Astrocyte (in vitro differentiated cells and primary cell): ENCODE measurements around the gene OR52M1.

Experiments used
- EZH2 ChIP-seq: IDR thresholded peaks from 2 replicates; pipeline ENCODE4 v1.6.1; 2012; ENCODE audit warnings: mild to moderate bottlenecking, low read length, inconsistent platforms; ENCODE audit not compliant: insufficient read depth
- TF ChIP-seq, protein P1 (sequence below): IDR thresholded peaks from 2 replicates; pipeline ENCODE4 v1.5.1; 2011; ENCODE audit warnings: low read depth, mild to moderate bottlenecking, inconsistent platforms, low read length, moderate library complexity; ENCODE audit not compliant: insufficient read depth

DNA sequence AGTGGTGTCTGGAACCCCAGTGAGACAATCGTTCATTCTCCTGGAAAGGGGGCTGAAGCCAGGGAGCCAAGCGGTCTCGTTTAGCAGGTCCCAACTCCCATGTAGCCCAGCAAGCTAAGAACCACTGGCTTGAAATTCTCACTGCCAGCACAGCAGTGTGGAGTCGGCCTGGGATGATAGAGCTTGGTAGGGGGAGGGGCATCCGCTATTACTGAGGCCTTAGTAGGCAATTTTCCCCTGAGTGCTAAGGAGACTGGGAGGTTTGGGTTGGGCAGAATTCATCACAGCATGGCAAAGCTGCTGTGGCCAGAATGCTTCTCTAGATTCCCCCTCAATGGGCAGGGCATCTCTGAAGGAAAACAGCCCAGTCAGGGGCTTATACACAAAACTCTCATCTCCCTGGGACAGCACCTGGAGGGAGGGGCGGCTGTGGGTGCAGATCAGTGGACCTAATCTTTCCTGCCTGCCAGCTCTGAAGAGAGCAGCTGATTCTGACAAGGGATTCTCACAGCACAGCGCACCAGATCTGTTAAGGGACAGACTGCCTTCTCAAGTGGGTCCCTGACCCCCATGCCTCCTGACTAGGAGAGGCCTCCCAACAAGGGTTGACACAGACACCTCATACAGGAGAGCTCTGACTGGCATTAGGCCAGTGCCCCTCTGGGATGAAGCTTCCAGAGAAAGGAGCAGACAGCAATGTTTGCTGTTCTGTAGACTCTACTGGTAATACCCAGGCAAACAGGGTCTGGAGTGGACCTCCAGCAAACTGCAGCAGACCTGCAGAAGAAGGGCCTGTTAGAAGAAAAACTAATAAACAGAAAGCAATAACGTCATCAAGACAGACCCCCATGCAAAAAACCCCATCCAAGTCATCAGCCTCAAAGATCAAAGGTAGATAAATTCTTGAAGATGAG lies 14.8 kb downstream of the OR52M1 start:
- TF ChIP-seq, protein P1, sequence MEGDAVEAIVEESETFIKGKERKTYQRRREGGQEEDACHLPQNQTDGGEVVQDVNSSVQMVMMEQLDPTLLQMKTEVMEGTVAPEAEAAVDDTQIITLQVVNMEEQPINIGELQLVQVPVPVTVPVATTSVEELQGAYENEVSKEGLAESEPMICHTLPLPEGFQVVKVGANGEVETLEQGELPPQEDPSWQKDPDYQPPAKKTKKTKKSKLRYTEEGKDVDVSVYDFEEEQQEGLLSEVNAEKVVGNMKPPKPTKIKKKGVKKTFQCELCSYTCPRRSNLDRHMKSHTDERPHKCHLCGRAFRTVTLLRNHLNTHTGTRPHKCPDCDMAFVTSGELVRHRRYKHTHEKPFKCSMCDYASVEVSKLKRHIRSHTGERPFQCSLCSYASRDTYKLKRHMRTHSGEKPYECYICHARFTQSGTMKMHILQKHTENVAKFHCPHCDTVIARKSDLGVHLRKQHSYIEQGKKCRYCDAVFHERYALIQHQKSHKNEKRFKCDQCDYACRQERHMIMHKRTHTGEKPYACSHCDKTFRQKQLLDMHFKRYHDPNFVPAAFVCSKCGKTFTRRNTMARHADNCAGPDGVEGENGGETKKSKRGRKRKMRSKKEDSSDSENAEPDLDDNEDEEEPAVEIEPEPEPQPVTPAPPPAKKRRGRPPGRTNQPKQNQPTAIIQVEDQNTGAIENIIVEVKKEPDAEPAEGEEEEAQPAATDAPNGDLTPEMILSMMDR = no peak
- no peak for TF ChIP-seq EZH2
